BJ (cell line): ENCODE measurements around the gene MYLK. TPM values are rescaled to one million over a fixed set of nuclear protein-coding genes. Genes with fewer than 3 reads are reported as not detected.
A peak's percentile ranks its signal among the peaks of the same experiment; 100 is the strongest.

Source experiments
- CTCF ChIA-PET: fragments of 350-600 bp; formaldehyde crosslinking; extraction: SDS; loops from one replicate; lab custom pipeline; 2021; ENCODE audit warnings: antibody characterized with exemption, inconsistent platforms; lab: Yijun Ruan, JAX
- POLR2A ChIA-PET: fragments of 300-600 bp; sonication (Branson Sonifier 250); formaldehyde crosslinking; extraction: SDS; loops from one replicate; lab custom pipeline; 2021; ENCODE audit warnings: antibody characterized with exemption; lab: Charles Lee
- DNase-seq: peaks from one replicate; pipeline ENCODE4 v3.0.0-alpha.2; 2011; ENCODE audit warnings: low read depth
- H3K27me3 ChIP-seq: 2 replicates; pipeline ENCODE4 v1.6.0; 2011; ENCODE audit warnings: low read length; ENCODE audit not compliant: control insufficient read depth, insufficient read depth
- H3K36me3 ChIP-seq: 2 replicates; pipeline ENCODE4 v1.5.1; 2011; ENCODE audit warnings: low read length; ENCODE audit not compliant: control insufficient read depth, insufficient read depth
- H3K4me3 ChIP-seq: 2 replicates; pipeline ENCODE4 v1.5.1; 2011; ENCODE audit warnings: low read depth, mild to moderate bottlenecking, control low read depth, low read length
- CTCF ChIP-seq: IDR thresholded peaks from 2 replicates; pipeline ENCODE4 v1.5.1; 2011; ENCODE audit warnings: low read depth, mild to moderate bottlenecking, control low read depth, inconsistent platforms, low read length, moderate library complexity; ENCODE audit not compliant: insufficient read depth
- polyA plus RNA-seq: library from polyadenylated mRNA; depleted of rRNA; stranded (reverse); fragments of >200 nt; gene quantifications from 2 replicates; pipeline ENCODE4 v1.2.3, GENCODE V29; 2011

Gene MYLK
- polyA plus RNA-seq, 1 experiment: 734 TPM

- ChIA-PET CTCF (interaction anchor here (0.6 to 1.6 kb wide), 2 partner anchors 88 to 156 kb away, joined by 3 to 6 read pairs; no protein-coding TSS in a partner anchor), POLR2A (no interaction called here)
- H3K27me3 ChIP-seq: no peaks in the 10 kb centered on the region
- H3K4me3 ChIP-seq: no peak overlapping the region
- DNase-seq: no peak
- H3K36me3 ChIP-seq: peaks cover 27% of the 10 kb centered on the region
- no peak for TF ChIP-seq CTCF
Observed at GRCh38 chr3:123878807-123879206, 5.3 kb downstream of the MYLK start.

- no peak overlapping the region for H3K4me3 ChIP-seq
- TF ChIP-seq CTCF: no peak
- no peak for DNase-seq
- ChIA-PET POLR2A (no interaction called here), CTCF (interaction anchor here (1.0 kb wide), 1 partner anchor 104 kb away, joined by 4 read pairs; no protein-coding TSS in a partner anchor)
- H3K36me3 ChIP-seq: peaks cover 27% of the 10 kb centered on the region
- H3K27me3 ChIP-seq: no peaks in the 10 kb centered on the region
Observed at GRCh38 chr3:123877965-123878364, 6.2 kb downstream of the MYLK start.

GRCh38 chr3:123877466-123877865, 6.7 kb downstream of the MYLK start:
- CTCF ChIA-PET: interaction anchor here (1.0 kb wide), 1 partner anchor 104 kb away, joined by 4 read pairs; no protein-coding TSS in a partner anchor

GRCh38 chr3:123876858-123877257, 7.3 kb downstream of the MYLK start:
- DNase-seq: no peak
- H3K27me3 ChIP-seq: no peaks in the 10 kb centered on the region
- peaks cover 30% of the 10 kb centered on the region for H3K36me3 ChIP-seq
- ChIA-PET POLR2A (no interaction called here), CTCF (no interaction called here)
- H3K4me3 ChIP-seq: no peak overlapping the region
- TF ChIP-seq CTCF: peak; percentile 22; the same call in 1 of the 2 replicates

More at GRCh38 chr3:123877466-123877865, 6.7 kb downstream of the MYLK start:
- Histone ChIP-seq H3K4me3 (no peak overlapping the region), H3K27me3 (no peaks in the 10 kb centered on the region), H3K36me3 (peaks cover 29% of the 10 kb centered on the region)
- DNase-seq: no peak
- no peak for TF ChIP-seq CTCF
- POLR2A ChIA-PET: no interaction called here

GRCh38 chr3:123872621-123873020, 11.5 kb downstream of the MYLK start:
- no peaks in the 10 kb centered on the region for H3K27me3 ChIP-seq
- POLR2A ChIA-PET: no interaction called here
- peaks cover 11% of the 10 kb centered on the region for H3K36me3 ChIP-seq
- CTCF ChIA-PET: interaction anchor here (0.9 kb wide), 1 partner anchor 9 kb away, joined by 4 read pairs; no protein-coding TSS in a partner anchor
- no peak for TF ChIP-seq CTCF
- DNase-seq: no peak
- H3K4me3 ChIP-seq: no peak overlapping the region
